ENCODE data around the gene MPPED1. TPM values are rescaled to one million over a fixed set of nuclear protein-coding genes. Genes with fewer than 3 reads are reported as not detected.

Gene MPPED1
- total and polyA plus RNA-seq, 5 donors from 2014 or later, result not detected

DNA sequence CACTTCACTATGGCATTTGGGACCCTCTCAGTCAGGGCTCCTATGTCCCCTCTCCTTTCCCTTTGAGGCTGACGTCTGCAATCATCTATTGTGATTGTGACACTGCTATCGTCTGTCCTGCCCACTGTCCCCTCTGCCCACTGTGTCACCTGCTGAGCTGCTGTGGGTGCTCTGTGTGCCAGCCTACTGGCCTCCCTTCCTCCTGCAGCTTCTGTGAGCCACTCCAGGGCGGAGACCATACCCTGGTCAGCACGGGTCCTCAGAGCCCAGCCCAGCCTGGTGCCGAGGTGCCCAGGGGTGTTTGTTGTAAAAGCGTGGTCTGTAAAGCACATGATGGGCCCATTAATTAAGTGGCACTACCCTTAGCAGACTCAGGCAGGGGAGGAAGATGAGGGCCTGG lies 29.4 kb downstream of the MPPED1 start:
- DNase-seq (no peak), ATAC-seq (ENCODE audit: low read depth in 2 of 2) (no peak)
- Histone ChIP-seq H3K36me3 (ENCODE audit: control insufficient read depth, insufficient read depth, low read length) (no peaks in the 10 kb centered on the region), H3K27ac (ENCODE audit: insufficient read depth, low read length, poor library complexity, severe bottlenecking) (no peak overlapping the region), H3K4me3 (ENCODE audit: low read depth, low read length) (no peak overlapping the region), H3K9me3 (ENCODE audit: control insufficient read depth in 2 of 2, low read length in 2 of 2) (no peaks in the 10 kb centered on the region), H3K4me1 (ENCODE audit: control insufficient read depth, insufficient read depth, low read length, poor library complexity, severe bottlenecking) (no peaks in the 10 kb centered on the region), H3K27me3 (ENCODE audit: control insufficient read depth, insufficient read depth, low read length) (no peaks in the 10 kb centered on the region)
- Mint-ChIP-seq H3K9me3 (no peaks in the 10 kb centered on the region), H3K27me3 (peaks cover 3% of the 10 kb centered on the region), H3K4me1 (no peaks in the 10 kb centered on the region), H3K27ac (no peak overlapping the region), H3K4me3 (no peak overlapping the region), H3K36me3 (no peaks in the 10 kb centered on the region)

DNA sequence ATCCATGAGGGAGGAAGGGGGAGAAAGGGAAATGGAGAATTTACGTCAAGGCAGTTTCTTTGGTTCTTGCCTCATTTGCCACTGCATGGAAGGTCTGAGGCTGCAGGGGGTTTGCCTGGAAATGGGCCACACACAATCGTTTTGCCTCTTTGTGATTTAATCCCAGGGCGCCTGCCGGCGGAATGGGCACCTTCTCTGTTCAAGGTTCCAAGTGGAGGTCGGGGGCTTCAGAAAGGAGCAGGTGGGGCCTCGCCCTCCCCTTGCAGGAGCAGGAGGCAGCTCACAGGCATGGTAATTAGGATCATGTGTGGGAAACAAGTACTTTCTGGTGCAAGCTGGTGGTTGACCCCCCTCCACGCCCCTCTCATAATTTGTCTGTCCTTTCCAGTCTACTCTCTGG lies 29.9 kb downstream of the MPPED1 start:
- no peaks in the 10 kb centered on the region for H3K27me3 ChIP-seq (ENCODE audit: control insufficient read depth, insufficient read depth, low read length)
- ATAC-seq (ENCODE audit: low read depth in 2 of 2), result no peak
- Mint-ChIP-seq H3K36me3 (no peaks in the 10 kb centered on the region), H3K27ac (no peak overlapping the region), H3K4me1 (no peaks in the 10 kb centered on the region), H3K27me3 (peaks cover 4% of the 10 kb centered on the region), H3K9me3 (no peaks in the 10 kb centered on the region), H3K4me3 (no peak overlapping the region)
- H3K4me1 ChIP-seq (ENCODE audit: control insufficient read depth, insufficient read depth, low read length, poor library complexity, severe bottlenecking), result no peaks in the 10 kb centered on the region
- H3K4me3 ChIP-seq (ENCODE audit: low read depth, low read length), result no peak overlapping the region
- no peak for DNase-seq
- no peaks in the 10 kb centered on the region for H3K36me3 ChIP-seq (ENCODE audit: control insufficient read depth, insufficient read depth, low read length)
- H3K9me3 ChIP-seq (ENCODE audit: control insufficient read depth in 2 of 2, low read length in 2 of 2), result no peaks in the 10 kb centered on the region
- H3K27ac ChIP-seq (ENCODE audit: insufficient read depth, low read length, poor library complexity, severe bottlenecking), result no peak overlapping the region

DNA sequence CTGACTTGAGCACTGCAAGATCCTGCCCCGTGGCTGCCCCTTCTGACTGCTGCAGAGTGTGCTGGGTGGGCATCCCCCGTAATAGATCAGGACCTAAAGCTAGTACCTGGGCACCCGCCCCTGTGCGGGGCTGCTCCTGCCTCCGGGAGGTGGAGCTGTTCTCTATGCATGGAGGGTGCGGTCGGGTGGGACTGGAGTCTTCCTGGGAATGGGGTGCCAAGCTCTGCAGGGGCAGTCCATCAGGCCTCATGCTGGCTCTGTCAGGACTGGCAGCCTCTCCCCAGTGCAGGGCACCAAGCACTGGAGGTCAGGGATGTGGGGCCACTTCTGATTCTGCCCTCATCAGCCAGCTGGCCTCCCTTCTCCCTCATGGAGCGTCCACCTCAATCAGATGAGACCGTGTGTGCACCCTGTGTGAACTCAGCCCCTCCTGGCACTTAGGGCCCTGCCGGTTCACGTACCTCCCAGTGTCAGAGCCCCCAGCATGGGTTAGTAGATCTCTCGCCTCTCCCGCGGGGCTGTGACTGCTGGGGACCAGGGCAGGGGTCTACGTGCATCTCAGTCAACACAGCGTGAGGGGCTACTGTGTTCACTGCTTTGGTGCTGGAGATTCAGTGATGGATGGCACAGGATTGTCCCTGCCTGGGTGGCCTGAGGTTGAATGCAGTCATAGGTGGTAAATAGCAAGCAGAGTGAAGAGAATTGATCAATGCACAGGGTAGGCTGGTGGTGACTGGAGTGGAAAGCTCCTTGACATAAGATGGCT lies 30.8 kb downstream of the MPPED1 start:
- ATAC-seq (ENCODE audit: low read depth in 2 of 2), result no peak
- no peak overlapping the region for H3K27ac ChIP-seq (ENCODE audit: insufficient read depth, low read length, poor library complexity, severe bottlenecking)
- no peaks in the 10 kb centered on the region for H3K9me3 Mint-ChIP-seq
- H3K4me1 ChIP-seq (ENCODE audit: control insufficient read depth, insufficient read depth, low read length, poor library complexity, severe bottlenecking), result no peaks in the 10 kb centered on the region
- no peak overlapping the region for H3K4me3 ChIP-seq (ENCODE audit: low read depth, low read length)
- no peak overlapping the region for H3K4me3 Mint-ChIP-seq
- H3K27ac Mint-ChIP-seq, result no peak overlapping the region
- H3K9me3 ChIP-seq (ENCODE audit: control insufficient read depth in 2 of 2, low read length in 2 of 2), result no peaks in the 10 kb centered on the region
- H3K27me3 Mint-ChIP-seq, result peaks cover 8% of the 10 kb centered on the region
- H3K36me3 Mint-ChIP-seq, result no peaks in the 10 kb centered on the region
- no peaks in the 10 kb centered on the region for H3K4me1 Mint-ChIP-seq
- H3K27me3 ChIP-seq (ENCODE audit: control insufficient read depth, insufficient read depth, low read length), result no peaks in the 10 kb centered on the region
- no peak for DNase-seq
- no peaks in the 10 kb centered on the region for H3K36me3 ChIP-seq (ENCODE audit: control insufficient read depth, insufficient read depth, low read length)

- Mint-ChIP-seq H3K36me3 (no peaks in the 10 kb centered on the region), H3K9me3 (no peaks in the 10 kb centered on the region), H3K4me1 (no peaks in the 10 kb centered on the region), H3K27me3 (peaks cover 10% of the 10 kb centered on the region), H3K27ac (no peak overlapping the region), H3K4me3 (no peak overlapping the region)
- no peak overlapping the region for H3K4me3 ChIP-seq (ENCODE audit: low read depth, low read length)
- no peaks in the 10 kb centered on the region for H3K9me3 ChIP-seq (ENCODE audit: control insufficient read depth in 2 of 2, low read length in 2 of 2)
- H3K27ac ChIP-seq (ENCODE audit: insufficient read depth, low read length, poor library complexity, severe bottlenecking), result no peak overlapping the region
- no peaks in the 10 kb centered on the region for H3K27me3 ChIP-seq (ENCODE audit: control insufficient read depth, insufficient read depth, low read length)
- ATAC-seq (ENCODE audit: low read depth in 2 of 2), result no peak
- DNase-seq, result no peak
- no peaks in the 10 kb centered on the region for H3K4me1 ChIP-seq (ENCODE audit: control insufficient read depth, insufficient read depth, low read length, poor library complexity, severe bottlenecking)
- H3K36me3 ChIP-seq (ENCODE audit: control insufficient read depth, insufficient read depth, low read length), result no peaks in the 10 kb centered on the region
Observed at GRCh38 chr22:43443152-43443471, 31.3 kb downstream of the MPPED1 start.

- Mint-ChIP-seq H3K27ac (no peak overlapping the region), H3K9me3 (no peaks in the 10 kb centered on the region), H3K4me1 (no peaks in the 10 kb centered on the region), H3K36me3 (no peaks in the 10 kb centered on the region), H3K4me3 (no peak overlapping the region), H3K27me3 (peaks cover 12% of the 10 kb centered on the region)
- H3K27me3 ChIP-seq (ENCODE audit: control insufficient read depth, insufficient read depth, low read length), result no peaks in the 10 kb centered on the region
- DNase-seq (no peak), ATAC-seq (ENCODE audit: low read depth in 2 of 2) (no peak)
- H3K36me3 ChIP-seq (ENCODE audit: control insufficient read depth, insufficient read depth, low read length), result no peaks in the 10 kb centered on the region
- H3K4me1 ChIP-seq (ENCODE audit: control insufficient read depth, insufficient read depth, low read length, poor library complexity, severe bottlenecking), result no peaks in the 10 kb centered on the region
- H3K27ac ChIP-seq (ENCODE audit: insufficient read depth, low read length, poor library complexity, severe bottlenecking), result no peak overlapping the region
- H3K9me3 ChIP-seq (ENCODE audit: control insufficient read depth in 2 of 2, low read length in 2 of 2), result no peaks in the 10 kb centered on the region
- no peak overlapping the region for H3K4me3 ChIP-seq (ENCODE audit: low read depth, low read length)
Observed at GRCh38 chr22:43446037-43446803, 34.4 kb downstream of the MPPED1 start.

- Mint-ChIP-seq H3K36me3 (no peaks in the 10 kb centered on the region), H3K4me1 (no peaks in the 10 kb centered on the region), H3K4me3 (no peak overlapping the region), H3K27me3 (peaks cover 12% of the 10 kb centered on the region), H3K27ac (no peak overlapping the region), H3K9me3 (no peaks in the 10 kb centered on the region)
- no peak overlapping the region for H3K27ac ChIP-seq (ENCODE audit: insufficient read depth, low read length, poor library complexity, severe bottlenecking)
- no peaks in the 10 kb centered on the region for H3K27me3 ChIP-seq (ENCODE audit: control insufficient read depth, insufficient read depth, low read length)
- H3K36me3 ChIP-seq (ENCODE audit: control insufficient read depth, insufficient read depth, low read length), result no peaks in the 10 kb centered on the region
- peak in 1 of 3 donors; percentile 7 for DNase-seq
- no peak for ATAC-seq (ENCODE audit: low read depth in 2 of 2)
- no peaks in the 10 kb centered on the region for H3K9me3 ChIP-seq (ENCODE audit: control insufficient read depth in 2 of 2, low read length in 2 of 2)
- H3K4me1 ChIP-seq (ENCODE audit: control insufficient read depth, insufficient read depth, low read length, poor library complexity, severe bottlenecking), result no peaks in the 10 kb centered on the region
- H3K4me3 ChIP-seq (ENCODE audit: low read depth, low read length), result no peak overlapping the region
Observed at GRCh38 chr22:43446916-43447315, 35.1 kb downstream of the MPPED1 start.

- Mint-ChIP-seq H3K36me3 (no peaks in the 10 kb centered on the region), H3K27me3 (peaks cover 12% of the 10 kb centered on the region), H3K4me1 (no peaks in the 10 kb centered on the region), H3K27ac (no peak overlapping the region), H3K4me3 (no peak overlapping the region), H3K9me3 (no peaks in the 10 kb centered on the region)
- DNase-seq, result no peak
- no peak for ATAC-seq (ENCODE audit: low read depth in 2 of 2)
- Histone ChIP-seq H3K36me3 (ENCODE audit: control insufficient read depth, insufficient read depth, low read length) (no peaks in the 10 kb centered on the region), H3K27ac (ENCODE audit: insufficient read depth, low read length, poor library complexity, severe bottlenecking) (no peak overlapping the region), H3K9me3 (ENCODE audit: control insufficient read depth in 2 of 2, low read length in 2 of 2) (no peaks in the 10 kb centered on the region), H3K27me3 (ENCODE audit: control insufficient read depth, insufficient read depth, low read length) (no peaks in the 10 kb centered on the region), H3K4me1 (ENCODE audit: control insufficient read depth, insufficient read depth, low read length, poor library complexity, severe bottlenecking) (no peaks in the 10 kb centered on the region), H3K4me3 (ENCODE audit: low read depth, low read length) (no peak overlapping the region)
Observed at GRCh38 chr22:43447380-43447779, 35.6 kb downstream of the MPPED1 start.

GRCh38 chr22:43448048-43448447 lies 36.2 kb downstream of the MPPED1 start:
- Histone ChIP-seq H3K4me3 (ENCODE audit: low read depth, low read length) (no peak overlapping the region), H3K36me3 (ENCODE audit: control insufficient read depth, insufficient read depth, low read length) (no peaks in the 10 kb centered on the region), H3K9me3 (ENCODE audit: control insufficient read depth in 2 of 2, low read length in 2 of 2) (no peaks in the 10 kb centered on the region), H3K27me3 (ENCODE audit: control insufficient read depth, insufficient read depth, low read length) (no peaks in the 10 kb centered on the region), H3K27ac (ENCODE audit: insufficient read depth, low read length, poor library complexity, severe bottlenecking) (no peak overlapping the region), H3K4me1 (ENCODE audit: control insufficient read depth, insufficient read depth, low read length, poor library complexity, severe bottlenecking) (no peaks in the 10 kb centered on the region)
- Mint-ChIP-seq H3K4me3 (no peak overlapping the region), H3K36me3 (no peaks in the 10 kb centered on the region), H3K9me3 (no peaks in the 10 kb centered on the region), H3K4me1 (no peaks in the 10 kb centered on the region), H3K27me3 (peaks cover 12% of the 10 kb centered on the region), H3K27ac (no peak overlapping the region)
- ATAC-seq (ENCODE audit: low read depth in 2 of 2) (no peak), DNase-seq (no peak)

Measured in CD4-positive, CD25-positive, alpha-beta regulatory T cell (primary cell).